ENCODE data around the gene ESRRG.

DNA sequence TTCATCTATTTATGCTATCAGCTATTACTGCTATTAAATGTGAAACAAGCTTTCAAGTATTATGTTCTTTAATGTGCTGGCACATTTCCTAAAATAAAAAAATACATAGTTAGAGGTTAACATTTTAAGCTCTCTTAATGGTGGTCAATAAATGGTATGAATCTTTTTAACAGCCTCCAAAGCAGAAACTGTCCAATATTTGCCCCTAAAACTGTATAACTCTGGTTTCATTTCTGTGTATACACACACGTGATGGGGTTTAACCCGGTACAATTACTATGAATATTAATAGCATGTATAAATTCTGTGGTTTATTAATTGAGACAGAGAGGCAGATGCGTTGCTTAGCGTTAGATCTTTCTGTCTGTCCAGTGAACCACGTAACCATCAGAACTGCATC lies 2.2 kb downstream of the ESRRG start:
- TF ChIP-seq POLR2AphosphoS5 (IDR thresholded peaks at IDR 0.05) = no peak
- TF ChIP-seq, protein P1, sequence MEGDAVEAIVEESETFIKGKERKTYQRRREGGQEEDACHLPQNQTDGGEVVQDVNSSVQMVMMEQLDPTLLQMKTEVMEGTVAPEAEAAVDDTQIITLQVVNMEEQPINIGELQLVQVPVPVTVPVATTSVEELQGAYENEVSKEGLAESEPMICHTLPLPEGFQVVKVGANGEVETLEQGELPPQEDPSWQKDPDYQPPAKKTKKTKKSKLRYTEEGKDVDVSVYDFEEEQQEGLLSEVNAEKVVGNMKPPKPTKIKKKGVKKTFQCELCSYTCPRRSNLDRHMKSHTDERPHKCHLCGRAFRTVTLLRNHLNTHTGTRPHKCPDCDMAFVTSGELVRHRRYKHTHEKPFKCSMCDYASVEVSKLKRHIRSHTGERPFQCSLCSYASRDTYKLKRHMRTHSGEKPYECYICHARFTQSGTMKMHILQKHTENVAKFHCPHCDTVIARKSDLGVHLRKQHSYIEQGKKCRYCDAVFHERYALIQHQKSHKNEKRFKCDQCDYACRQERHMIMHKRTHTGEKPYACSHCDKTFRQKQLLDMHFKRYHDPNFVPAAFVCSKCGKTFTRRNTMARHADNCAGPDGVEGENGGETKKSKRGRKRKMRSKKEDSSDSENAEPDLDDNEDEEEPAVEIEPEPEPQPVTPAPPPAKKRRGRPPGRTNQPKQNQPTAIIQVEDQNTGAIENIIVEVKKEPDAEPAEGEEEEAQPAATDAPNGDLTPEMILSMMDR (IDR thresholded peaks at IDR 0.05) = no peak
